ENCODE results near the gene BTBD10. TPM values are rescaled to one million over a fixed set of nuclear protein-coding genes. Genes with fewer than 3 reads are reported as not detected.
A peak's percentile ranks its signal among the peaks of the same experiment; 100 is the strongest.

The BTBD10 gene
- total RNA-seq, 1 experiment from 2014 or later: 38.6 TPM

GRCh38 chr11:13346470-13346869 is 116.6 kb downstream of the BTBD10 start:
- no peak overlapping the region for H3K27ac ChIP-seq
- H3K4me1 ChIP-seq: no peaks in the 10 kb centered on the region
- DNase-seq: no peak
- H3K9me3 ChIP-seq (replicated peaks): no peaks in the 10 kb centered on the region
- H3K4me3 ChIP-seq: no peak overlapping the region
- H3K36me3 ChIP-seq: no peaks in the 10 kb centered on the region
- no peaks in the 10 kb centered on the region for H3K27me3 ChIP-seq

GRCh38 chr11:13344818-13345217 is 118.2 kb downstream of the BTBD10 start:
- no peak for DNase-seq
- Histone ChIP-seq H3K4me1 (no peaks in the 10 kb centered on the region), H3K36me3 (no peaks in the 10 kb centered on the region), H3K27me3 (no peaks in the 10 kb centered on the region), H3K4me3 (no peak overlapping the region), H3K27ac (no peak overlapping the region), H3K9me3 (replicated peaks) (no peaks in the 10 kb centered on the region)

- H3K4me3 ChIP-seq: no peak overlapping the region
- H3K27me3 ChIP-seq: no peaks in the 10 kb centered on the region
- no peak overlapping the region for H3K27ac ChIP-seq
- H3K4me1 ChIP-seq: no peaks in the 10 kb centered on the region
- H3K36me3 ChIP-seq: no peaks in the 10 kb centered on the region
- DNase-seq: peak; percentile 74 to 88
- no peaks in the 10 kb centered on the region for H3K9me3 ChIP-seq (replicated peaks)
Measured at GRCh38 chr11:13343931-13344717, 118.9 kb downstream of the BTBD10 start.

- DNase-seq: no peak
- Histone ChIP-seq H3K27me3 (no peaks in the 10 kb centered on the region), H3K27ac (no peak overlapping the region), H3K36me3 (no peaks in the 10 kb centered on the region), H3K4me3 (no peak overlapping the region), H3K4me1 (no peaks in the 10 kb centered on the region; the same call in 1 of the 2 replicates), H3K9me3 (replicated peaks) (no peaks in the 10 kb centered on the region)
Measured at GRCh38 chr11:13343067-13343466, 120.0 kb downstream of the BTBD10 start.

GRCh38 chr11:13341026-13341425 is 122.0 kb downstream of the BTBD10 start:
- Histone ChIP-seq H3K9me3 (replicated peaks) (no peaks in the 10 kb centered on the region), H3K27ac (no peak overlapping the region), H3K4me3 (no peak overlapping the region), H3K27me3 (no peaks in the 10 kb centered on the region), H3K36me3 (no peaks in the 10 kb centered on the region), H3K4me1 (no peaks in the 10 kb centered on the region; the same call in 1 of the 2 replicates)
- DNase-seq: no peak

- peak; percentile 28 to 36 for DNase-seq
- no peaks in the 10 kb centered on the region for H3K9me3 ChIP-seq (replicated peaks)
- H3K27ac ChIP-seq: no peak overlapping the region
- H3K4me3 ChIP-seq: no peak overlapping the region
- no peaks in the 10 kb centered on the region for H3K27me3 ChIP-seq
- H3K36me3 ChIP-seq: no peaks in the 10 kb centered on the region
- no peaks in the 10 kb centered on the region; the same call in 1 of the 2 replicates for H3K4me1 ChIP-seq
Measured at GRCh38 chr11:13339195-13340153, 123.5 kb downstream of the BTBD10 start.

- no peaks in the 10 kb centered on the region for H3K27me3 ChIP-seq
- H3K36me3 ChIP-seq: no peaks in the 10 kb centered on the region
- H3K27ac ChIP-seq: no peak overlapping the region
- no peaks in the 10 kb centered on the region for H3K9me3 ChIP-seq (replicated peaks)
- peak in 1 of 2 experiments; percentile 10 for DNase-seq
- H3K4me3 ChIP-seq: peak overlapping the region; percentile 12
- no peaks in the 10 kb centered on the region; the same call in 1 of the 2 replicates for H3K4me1 ChIP-seq
Measured at GRCh38 chr11:13338427-13339069, 124.5 kb downstream of the BTBD10 start.

GRCh38 chr11:13338019-13338426 is 125.0 kb downstream of the BTBD10 start:
- Histone ChIP-seq H3K36me3 (no peaks in the 10 kb centered on the region), H3K9me3 (replicated peaks) (no peaks in the 10 kb centered on the region), H3K4me3 (peak overlapping the region; percentile 12), H3K4me1 (no peaks in the 10 kb centered on the region; the same call in 1 of the 2 replicates), H3K27ac (no peak overlapping the region), H3K27me3 (no peaks in the 10 kb centered on the region)
- peak in 1 of 2 experiments; percentile 28 for DNase-seq

Other genes starting within 250 kb of the BTBD10 start
- 10.0 and 15.3 TPM in 2 replicates for gene BMAL1, start 185.4 kb downstream of the BTBD10 start, total RNA-seq (2014; rRNA removed; shearing (Covaris generic))
- not detected in 2 replicates for gene PTH, start 32.8 kb upstream of the BTBD10 start, total RNA-seq (2014; rRNA removed; shearing (Covaris generic))
- gene FAR1, start 205.4 kb upstream of the BTBD10 start, total RNA-seq (2014; rRNA removed; shearing (Covaris generic)): 73.7 and 88.5 TPM in 2 replicates

Measured in SJCRH30 (cell line).